ENCODE results near the gene CACNB1.

DNA sequence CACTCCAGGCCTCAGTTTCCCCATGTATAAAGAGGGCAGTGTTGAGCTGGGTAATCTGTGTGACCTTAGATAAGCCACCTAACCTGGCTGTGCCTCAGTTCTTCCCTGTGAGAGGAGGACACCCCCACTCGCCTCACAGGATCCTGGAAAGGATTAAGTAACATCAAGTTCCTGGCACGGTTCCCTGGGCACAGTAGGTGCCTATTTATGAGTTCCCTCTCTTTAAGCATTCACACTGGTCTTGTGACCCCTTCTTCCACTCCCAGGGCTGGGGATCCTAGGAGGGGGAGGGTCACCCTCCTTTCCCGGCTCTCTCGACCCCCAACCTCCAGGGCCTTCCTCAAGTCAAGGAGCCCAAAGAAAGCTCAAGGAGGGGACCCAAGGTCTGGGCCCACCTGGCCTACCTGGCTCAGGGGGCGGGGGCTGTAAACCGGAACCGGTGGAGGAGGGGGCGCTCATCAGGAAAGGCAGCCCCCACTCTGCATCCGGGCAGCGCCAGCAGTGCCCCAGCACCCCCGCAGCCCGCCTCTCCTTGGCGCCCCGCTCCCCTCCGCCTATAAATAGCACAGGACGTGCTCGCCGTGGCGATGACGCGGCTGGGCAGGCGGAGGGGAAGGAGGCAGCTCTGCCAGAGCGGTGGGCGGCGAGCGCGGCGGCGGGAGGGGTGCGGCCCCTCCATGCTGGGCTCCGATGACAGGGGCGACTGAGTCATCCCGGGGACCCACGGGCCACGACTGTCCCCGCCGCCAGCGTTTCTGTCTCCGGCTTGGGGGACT lies 12.0 kb upstream of the CACNB1 start:
- TF ChIP-seq, protein P1, sequence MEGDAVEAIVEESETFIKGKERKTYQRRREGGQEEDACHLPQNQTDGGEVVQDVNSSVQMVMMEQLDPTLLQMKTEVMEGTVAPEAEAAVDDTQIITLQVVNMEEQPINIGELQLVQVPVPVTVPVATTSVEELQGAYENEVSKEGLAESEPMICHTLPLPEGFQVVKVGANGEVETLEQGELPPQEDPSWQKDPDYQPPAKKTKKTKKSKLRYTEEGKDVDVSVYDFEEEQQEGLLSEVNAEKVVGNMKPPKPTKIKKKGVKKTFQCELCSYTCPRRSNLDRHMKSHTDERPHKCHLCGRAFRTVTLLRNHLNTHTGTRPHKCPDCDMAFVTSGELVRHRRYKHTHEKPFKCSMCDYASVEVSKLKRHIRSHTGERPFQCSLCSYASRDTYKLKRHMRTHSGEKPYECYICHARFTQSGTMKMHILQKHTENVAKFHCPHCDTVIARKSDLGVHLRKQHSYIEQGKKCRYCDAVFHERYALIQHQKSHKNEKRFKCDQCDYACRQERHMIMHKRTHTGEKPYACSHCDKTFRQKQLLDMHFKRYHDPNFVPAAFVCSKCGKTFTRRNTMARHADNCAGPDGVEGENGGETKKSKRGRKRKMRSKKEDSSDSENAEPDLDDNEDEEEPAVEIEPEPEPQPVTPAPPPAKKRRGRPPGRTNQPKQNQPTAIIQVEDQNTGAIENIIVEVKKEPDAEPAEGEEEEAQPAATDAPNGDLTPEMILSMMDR (IDR thresholded peaks at IDR 0.05), result no peak
- TF ChIP-seq POLR2AphosphoS5 (IDR thresholded peaks at IDR 0.05) (peak in 1 of 2 donors; percentile 71), POLR2A (IDR thresholded peaks at IDR 0.05) (peak in 1 of 4 donors; percentile 79)
